OCI-LY7 (cell line): Measurements from ENCODE around the gene NLGN4Y. TPM values are rescaled to one million over a fixed set of nuclear protein-coding genes. Genes with fewer than 3 reads are reported as not detected.
"Not testable (repeated sequence)": the region's sequence is repeated elsewhere in the genome, so short reads cannot be mapped to it uniquely, and the experiment has no call there.

Source experiments
- BruUV-seq: library from RNA; stranded (reverse); fragments of 400-500 nt; replicated peaks from 2 replicates; lab custom pipeline; 2021; lab: Mats Ljungman, UMichigan
- CTCF ChIA-PET: fragments of 300-600 bp; sonication (Branson Sonifier 250); formaldehyde crosslinking; loops from one replicate; lab custom pipeline; 2022; ENCODE audit warnings: antibody characterized with exemption; ENCODE audit not compliant: unreplicated experiment; lab: Charles Lee
- POLR2A ChIA-PET: fragments of 300-600 bp; sonication (Branson Sonifier 250); formaldehyde crosslinking; loops from one replicate; lab custom pipeline; 2022; ENCODE audit warnings: antibody characterized with exemption; lab: Charles Lee
- DNase-seq: peaks from one replicate; pipeline ENCODE4 v3.0.0-alpha.2; 2015; ENCODE audit warnings: low spot score
- H2AFZ ChIP-seq: fragments of 200-600 bp; sonication (generic), shearing (Covaris generic); 2 replicates; pipeline ENCODE4 v1.6.1; 2014; ENCODE audit warnings: mild to moderate bottlenecking, antibody characterized with exemption, low read length, moderate library complexity
- H3K27ac ChIP-seq: fragments of 200-600 bp; sonication (generic); 2 replicates; pipeline ENCODE4 v1.5.1; 2014; ENCODE audit warnings: mixed run types, low read depth, mild to moderate bottlenecking, moderate library complexity, low read length, inconsistent platforms; ENCODE audit not compliant: poor library complexity, severe bottlenecking
- H3K36me3 ChIP-seq: fragments of 200-600 bp; sonication (generic); 2 replicates; pipeline ENCODE4 v1.6.1; 2014; ENCODE audit warnings: mild to moderate bottlenecking, antibody characterized with exemption, low read length, moderate library complexity, mixed read lengths; ENCODE audit not compliant: insufficient read depth
- H3K4me1 ChIP-seq: fragments of 200-600 bp; sonication (generic); 2 replicates; pipeline ENCODE4 v1.5.1; 2014; ENCODE audit warnings: mild to moderate bottlenecking, low read length; ENCODE audit not compliant: insufficient read depth, poor library complexity, severe bottlenecking
- H3K4me2 ChIP-seq: fragments of 200-600 bp; sonication (generic); 2 replicates; pipeline ENCODE4 v1.6.1; 2014; ENCODE audit warnings: mild to moderate bottlenecking, low read length
- H3K4me3 ChIP-seq: fragments of 200-600 bp; sonication (generic); 2 replicates; pipeline ENCODE4 v1.5.1; 2014; ENCODE audit warnings: mild to moderate bottlenecking, low read depth, low read length; ENCODE audit not compliant: poor library complexity, severe bottlenecking
- H3K79me2 ChIP-seq: fragments of 200-600 bp; sonication (generic); 2 replicates; pipeline ENCODE4 v1.6.1; 2016; ENCODE audit warnings: low read depth, mild to moderate bottlenecking, low read length, moderate library complexity, mixed read lengths; ENCODE audit not compliant: insufficient read depth
- H3K9me2 ChIP-seq: fragments of 200-600 bp; sonication (generic); 2 replicates; pipeline ENCODE4 v1.6.1; 2016; ENCODE audit warnings: mild to moderate bottlenecking, low read length, mixed read lengths; ENCODE audit not compliant: insufficient read depth
- H3K9me3 ChIP-seq: fragments of 200-600 bp; sonication (generic); 2 replicates; pipeline ENCODE4 v1.6.1; 2014; ENCODE audit warnings: mild to moderate bottlenecking, mixed run types, low read length, mixed read lengths
- H4K20me1 ChIP-seq: fragments of 200-600 bp; sonication (generic); 2 replicates; pipeline ENCODE4 v1.6.1; 2014; ENCODE audit warnings: mild to moderate bottlenecking, antibody characterized with exemption, low read length, moderate library complexity, mixed read lengths; ENCODE audit not compliant: insufficient read depth
- EZH2phosphoT487 ChIP-seq: fragments of 200-600 bp; sonication (generic); IDR thresholded peaks from 2 replicates; pipeline ENCODE4 v1.6.1; 2018; ENCODE audit warnings: low read depth, borderline replicate concordance, mild to moderate bottlenecking, mixed run types, antibody characterized with exemption, low read length, moderate library complexity, mixed read lengths
- intact Hi-C: fragments of 100-400 bp; cut with micrococcal nuclease; formaldehyde crosslinking; loops from one replicate; pipeline ENCODE4 v1.10.0; 2022; ENCODE audit not compliant: unreplicated experiment
- total RNA-seq, 2 experiments: library from RNA; depleted of rRNA in 1 of 2; stranded (reverse); fragments of >200 nt in 1 of 2; shearing (Covaris generic) in 1 of 2; gene quantifications; 2 replicates each; pipeline ENCODE4 v1.2.3, GENCODE V29; 2014 to 2022
- TF ChIP-seq, protein P1 (sequence below): fragments of 200-600 bp; sonication (generic); conservative IDR thresholded peaks from 2 replicates; pipeline ENCODE4 v1.5.1; 2014; ENCODE audit warnings: mild to moderate bottlenecking, antibody characterized with exemption, low read length, moderate library complexity, mixed read lengths

The NLGN4Y gene
- total RNA-seq, 2 experiments from 2014 or later, result not detected

DNA sequence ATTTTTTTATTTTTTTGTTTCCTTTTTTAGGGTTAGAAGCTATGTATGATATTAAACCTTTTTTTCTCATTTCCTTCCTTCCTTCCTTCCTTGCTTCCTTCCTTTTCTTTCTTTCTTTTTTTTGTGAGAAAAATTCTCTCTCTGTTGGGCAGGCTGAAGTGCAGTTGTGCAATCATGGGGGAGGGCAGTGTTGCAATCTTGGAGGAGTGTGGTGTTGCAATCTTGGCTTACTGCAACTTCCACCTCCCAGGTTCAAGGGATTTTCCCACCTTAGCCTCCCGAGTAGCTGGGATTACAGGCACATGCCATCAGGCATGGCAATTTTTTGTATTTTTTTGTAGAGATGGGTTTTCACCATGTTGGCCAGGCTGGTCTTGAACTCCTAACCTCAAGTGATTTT, 326.4 kb downstream of the NLGN4Y start:
- Histone ChIP-seq H3K27ac (no peak overlapping the region), H2AFZ (no peak overlapping the region), H3K79me2 (no peaks in the 10 kb centered on the region), H3K9me2 (no peaks in the 10 kb centered on the region), H3K4me2 (no peak overlapping the region), H3K36me3 (no peaks in the 10 kb centered on the region), H3K4me1 (no peaks in the 10 kb centered on the region), H4K20me1 (no peaks in the 10 kb centered on the region), H3K4me3 (no peak overlapping the region), H3K9me3 (no peaks in the 10 kb centered on the region)
- ChIA-PET POLR2A (no interaction called here), CTCF (no interaction called here)
- DNase-seq, result no peak
- BruUV-seq, result no TSS peak
- intact Hi-C loops, result no loop called here
- TF ChIP-seq, protein P1, sequence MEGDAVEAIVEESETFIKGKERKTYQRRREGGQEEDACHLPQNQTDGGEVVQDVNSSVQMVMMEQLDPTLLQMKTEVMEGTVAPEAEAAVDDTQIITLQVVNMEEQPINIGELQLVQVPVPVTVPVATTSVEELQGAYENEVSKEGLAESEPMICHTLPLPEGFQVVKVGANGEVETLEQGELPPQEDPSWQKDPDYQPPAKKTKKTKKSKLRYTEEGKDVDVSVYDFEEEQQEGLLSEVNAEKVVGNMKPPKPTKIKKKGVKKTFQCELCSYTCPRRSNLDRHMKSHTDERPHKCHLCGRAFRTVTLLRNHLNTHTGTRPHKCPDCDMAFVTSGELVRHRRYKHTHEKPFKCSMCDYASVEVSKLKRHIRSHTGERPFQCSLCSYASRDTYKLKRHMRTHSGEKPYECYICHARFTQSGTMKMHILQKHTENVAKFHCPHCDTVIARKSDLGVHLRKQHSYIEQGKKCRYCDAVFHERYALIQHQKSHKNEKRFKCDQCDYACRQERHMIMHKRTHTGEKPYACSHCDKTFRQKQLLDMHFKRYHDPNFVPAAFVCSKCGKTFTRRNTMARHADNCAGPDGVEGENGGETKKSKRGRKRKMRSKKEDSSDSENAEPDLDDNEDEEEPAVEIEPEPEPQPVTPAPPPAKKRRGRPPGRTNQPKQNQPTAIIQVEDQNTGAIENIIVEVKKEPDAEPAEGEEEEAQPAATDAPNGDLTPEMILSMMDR, result no peak
- no peak for TF ChIP-seq EZH2phosphoT487

DNA sequence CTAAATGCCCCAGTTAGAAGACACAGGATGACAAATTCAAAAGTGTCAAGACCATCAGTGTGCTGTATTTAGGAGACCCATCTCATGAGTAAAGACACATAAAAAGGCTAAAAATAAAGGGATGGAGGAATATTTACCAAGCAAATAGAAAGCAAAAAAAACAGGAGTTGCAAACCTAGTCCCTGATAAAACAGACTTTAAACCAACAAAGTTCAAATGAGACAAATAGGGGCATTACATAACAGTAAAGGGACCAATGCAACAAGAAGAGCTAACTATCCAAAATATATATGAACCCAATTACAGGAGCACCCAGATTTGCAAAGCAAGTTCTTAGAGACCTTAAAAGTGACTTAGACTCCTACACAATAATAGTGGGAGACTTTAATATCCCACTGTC, 336.1 kb downstream of the NLGN4Y start:
- intact Hi-C loops, result no loop called here
- no peak for DNase-seq
- Histone ChIP-seq H2AFZ (no peak overlapping the region), H3K9me2 (no peaks in the 10 kb centered on the region), H3K4me2 (no peak overlapping the region), H3K27ac (no peak overlapping the region), H3K4me1 (no peaks in the 10 kb centered on the region), H3K36me3 (no peaks in the 10 kb centered on the region), H3K9me3 (no peaks in the 10 kb centered on the region), H3K79me2 (no peaks in the 10 kb centered on the region), H4K20me1 (no peaks in the 10 kb centered on the region), H3K4me3 (no peak overlapping the region)
- ChIA-PET POLR2A (interaction anchor here (0.6 to 1.5 kb wide), 4 partner anchors 8 to 58 kb away, joined by 3 to 6 read pairs (median 3); no protein-coding TSS in a partner anchor), CTCF (no interaction called here)
- TF ChIP-seq, protein P1, result no peak
- no peak for TF ChIP-seq EZH2phosphoT487
- no TSS peak for BruUV-seq

DNA sequence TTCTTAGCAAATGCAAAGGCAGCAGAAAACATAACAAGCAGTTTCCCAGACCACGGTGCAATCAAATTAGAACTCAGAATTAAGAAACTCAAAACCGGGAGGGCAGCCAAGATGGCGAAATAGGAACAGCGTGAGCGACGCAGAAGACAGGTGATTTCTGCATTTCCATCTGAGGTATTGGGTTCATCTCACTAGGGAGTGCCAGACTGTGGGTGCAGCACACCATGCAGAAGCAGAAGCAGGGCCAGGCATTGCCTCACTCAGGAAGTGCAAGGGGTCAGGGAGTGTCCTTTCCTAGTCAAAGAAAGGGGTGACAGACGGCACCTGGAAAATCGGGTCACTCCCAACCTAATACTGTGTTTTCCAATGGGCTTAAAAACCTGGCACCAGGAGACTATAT, 336.7 kb downstream of the NLGN4Y start:
- H3K9me2 ChIP-seq, H3K27ac ChIP-seq, H3K4me3 ChIP-seq, intact Hi-C loops, DNase-seq, H3K36me3 ChIP-seq, BruUV-seq, H3K4me2 ChIP-seq, H2AFZ ChIP-seq, H4K20me1 ChIP-seq, H3K4me1 ChIP-seq, CTCF ChIA-PET, H3K79me2 ChIP-seq, H3K9me3 ChIP-seq: not testable (repeated sequence)
- POLR2A ChIA-PET, result interaction anchor here (1.5 kb wide), 1 partner anchor 18 kb away, joined by 3 read pairs; no protein-coding TSS in a partner anchor
